ENCODE results near the gene RAB4B. TPM values are rescaled to one million over a fixed set of nuclear protein-coding genes. Genes with fewer than 3 reads are reported as not detected.
"Not testable (repeated sequence)": the region's sequence is repeated elsewhere in the genome, so short reads cannot be mapped to it uniquely, and the experiment has no call there.

The RAB4B gene, protein sequence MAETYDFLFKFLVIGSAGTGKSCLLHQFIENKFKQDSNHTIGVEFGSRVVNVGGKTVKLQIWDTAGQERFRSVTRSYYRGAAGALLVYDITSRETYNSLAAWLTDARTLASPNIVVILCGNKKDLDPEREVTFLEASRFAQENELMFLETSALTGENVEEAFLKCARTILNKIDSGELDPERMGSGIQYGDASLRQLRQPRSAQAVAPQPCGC
- 10 to 100 TPM; 37.6 to 63.0 (median 52.5) TPM for total RNA-seq
- polyA plus RNA-seq = 10 to 100 TPM; 54.7 to 65.2 TPM
- total RNA-seq = 3.0 reads per million, percentile 16 among the genes with 10 or more reads in this experiment

DNA sequence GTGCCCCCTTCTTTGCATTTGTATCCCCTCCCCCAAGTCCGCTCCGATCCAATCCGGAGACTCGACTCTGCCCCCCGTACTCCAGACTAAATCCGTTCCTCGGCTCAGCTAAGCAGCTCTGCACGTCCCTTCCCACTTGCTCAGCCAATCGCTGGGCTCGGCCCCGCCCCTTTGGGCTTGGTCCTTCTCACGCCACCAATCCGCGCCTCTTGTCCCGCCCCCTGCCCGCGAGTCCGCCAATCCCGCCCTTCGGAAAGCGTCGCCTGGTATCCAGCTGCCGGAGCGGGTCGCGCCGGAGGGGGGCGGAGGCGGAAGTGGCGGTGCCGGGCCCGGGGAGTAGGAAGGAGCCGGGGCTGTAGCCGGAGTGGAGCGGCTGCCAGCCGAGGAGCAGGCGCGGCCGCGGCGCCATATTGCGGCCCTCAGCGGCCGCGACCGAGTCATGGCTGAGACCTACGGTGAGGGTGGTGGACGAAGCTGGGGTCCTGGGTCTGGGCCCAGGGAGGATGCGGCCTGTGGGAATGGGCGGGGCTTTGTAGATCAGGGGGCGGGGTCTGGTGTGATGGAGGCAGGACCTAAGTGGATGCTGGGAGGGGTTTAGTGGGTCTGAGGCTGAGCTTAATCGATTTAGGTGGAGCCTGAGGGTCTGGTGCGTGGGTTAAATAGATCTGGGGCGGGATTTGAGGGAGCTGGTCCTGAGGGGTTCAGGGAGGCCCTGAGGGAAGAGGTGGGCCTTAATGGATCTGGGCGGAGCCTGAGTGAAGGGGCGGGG lies at the start of gene RAB4B:
TSS of gene RAB4B (plus strand) at position 311 of the 769 bp plus-strand sequence. CDS start at position 440, 129 bp downstream.
- Mint-ChIP-seq H3K27me3 (no peaks in the 10 kb centered on the region), H3K4me1 (peaks cover 31 to 49% (median 39%) of the 10 kb centered on the region in 7 donors), H3K36me3 (peaks cover 5 to 17% (median 9%) of the 10 kb centered on the region in 5 donors), H3K27ac (peak within 1 kb of the TSS; percentile 87 to 99 (median 98)), H3K4me3 (peak within 1 kb of the TSS; percentile 91 to 99 (median 96)), H3K9me3 (peaks cover 0 to 1% (median 0%) of the 10 kb centered on the region in 11 donors)
- Histone ChIP-seq H3K27ac (ENCODE audit: low read depth, low read length) (peak within 1 kb of the TSS; percentile 92), H3K4me3 (ENCODE audit: low read length) (peak within 1 kb of the TSS; percentile 97), H3K9me3 (ENCODE audit: control insufficient read depth in 2 of 3, low read length in 3 of 3) (no peaks in the 10 kb centered on the region), H3K4me1 (ENCODE audit: control insufficient read depth in 2 of 2, insufficient read depth in 2 of 2, low read length in 2 of 2) (peaks cover 18 to 24% of the 10 kb centered on the region in 2 donors), H3K27me3 (ENCODE audit: control insufficient read depth in 2 of 2, insufficient read depth in 2 of 2, low read length in 2 of 2) (no peaks in the 10 kb centered on the region), H3K36me3 (ENCODE audit: control insufficient read depth in 2 of 3, insufficient read depth in 3 of 3, low read length in 3 of 3) (peaks cover 0 to 6% (median 0%) of the 10 kb centered on the region in 3 experiments)
- ChIA-PET CTCF (interaction anchor here (0.8 to 3.6 kb wide), 15 partner anchors 18 to 574 kb away, joined by 3 to 21 read pairs (median 4); partner anchors contain the start of genes ACTMAP and EGLN2), POLR2A (interaction anchor here (0.5 to 5.6 kb wide), 27 partner anchors 9 to 1097 kb away, joined by 3 to 92 read pairs (median 5); partner anchors contain the start of genes ACTMAP, COQ8B, EGLN2 and HNRNPUL1)
- DNase-seq (peak; percentile 99 to 100 (median 100)), ATAC-seq (peak; percentile 92)
- intact Hi-C loops (cut with micrococcal nuclease) = loop anchor here (1.0 to 10.0 kb wide), 16 partner anchors 13 to 577 kb away; partner anchors contain the start of genes COQ8B (in 2 of the 2), NUMBL (in 2 of the 2), ACTMAP (in 1 of the 2) and AKT2 (in 1 of the 2)

DNA sequence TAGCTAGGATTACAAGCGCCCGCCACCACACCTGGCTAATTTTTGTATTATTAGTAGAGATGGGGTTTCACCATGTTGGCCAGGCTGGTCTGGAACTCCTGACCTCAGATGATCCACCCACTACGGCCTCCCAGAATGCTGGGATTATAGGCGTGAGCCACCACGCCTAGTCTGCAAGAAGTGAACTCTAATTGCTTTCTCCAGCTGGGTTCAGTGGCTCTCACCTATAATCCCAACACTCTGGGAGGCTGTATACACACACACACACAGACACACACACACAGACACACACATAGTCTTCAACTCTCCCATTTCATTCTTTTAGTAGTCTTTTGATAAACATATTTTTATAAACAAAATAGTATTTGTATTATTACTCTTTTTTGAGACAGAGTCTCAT lies 48.0 kb upstream of the RAB4B start:
- H3K4me3 ChIP-seq (ENCODE audit: low read length); H3K27me3 Mint-ChIP-seq; intact Hi-C loops (cut with micrococcal nuclease); CTCF ChIA-PET; H3K9me3 ChIP-seq (ENCODE audit: control insufficient read depth in 2 of 3, low read length in 3 of 3); POLR2A ChIA-PET; ATAC-seq; H3K27ac ChIP-seq (ENCODE audit: low read depth, low read length); H3K4me1 Mint-ChIP-seq; H3K4me1 ChIP-seq (ENCODE audit: control insufficient read depth in 2 of 2, insufficient read depth in 2 of 2, low read length in 2 of 2); H3K9me3 Mint-ChIP-seq; H3K27me3 ChIP-seq (ENCODE audit: control insufficient read depth in 2 of 2, insufficient read depth in 2 of 2, low read length in 2 of 2); DNase-seq; H3K27ac Mint-ChIP-seq; H3K4me3 Mint-ChIP-seq: not testable (repeated sequence)
- H3K36me3 Mint-ChIP-seq = peaks cover 4 to 54% (median 25%) of the 10 kb centered on the region in 5 donors
- H3K36me3 ChIP-seq (ENCODE audit: control insufficient read depth in 2 of 3, insufficient read depth in 3 of 3, low read length in 3 of 3) = peaks cover 0 to 53% (median 0%) of the 10 kb centered on the region in 3 experiments

DNA sequence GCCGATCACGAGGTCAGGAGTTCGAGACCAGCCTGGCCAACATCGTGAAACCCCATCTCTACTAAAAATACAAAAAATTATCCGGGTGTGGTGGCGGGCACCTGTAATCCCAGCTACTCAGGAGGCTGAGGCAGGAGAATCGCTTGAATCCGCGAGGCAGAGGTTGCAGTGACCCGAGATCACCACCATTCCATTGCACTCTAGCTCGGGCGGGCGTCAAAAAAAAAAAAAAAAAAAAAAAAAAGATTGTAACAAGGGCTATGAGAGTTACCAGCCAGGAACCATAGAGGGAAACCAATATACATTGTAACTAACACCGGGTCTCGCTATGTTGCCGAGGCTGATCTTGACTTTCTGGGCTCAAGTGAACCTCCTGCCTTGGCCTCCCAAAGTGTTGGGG lies 45.7 kb upstream of the RAB4B start:
- peaks cover 0 to 66% (median 0%) of the 10 kb centered on the region in 3 experiments for H3K36me3 ChIP-seq (ENCODE audit: control insufficient read depth in 2 of 3, insufficient read depth in 3 of 3, low read length in 3 of 3)
- H3K4me3 ChIP-seq (ENCODE audit: low read length); H3K27me3 ChIP-seq (ENCODE audit: control insufficient read depth in 2 of 2, insufficient read depth in 2 of 2, low read length in 2 of 2); DNase-seq; intact Hi-C loops (cut with micrococcal nuclease); H3K4me1 Mint-ChIP-seq; H3K9me3 Mint-ChIP-seq; H3K4me3 Mint-ChIP-seq; H3K27me3 Mint-ChIP-seq; H3K27ac Mint-ChIP-seq; H3K9me3 ChIP-seq (ENCODE audit: control insufficient read depth in 2 of 3, low read length in 3 of 3); ATAC-seq; H3K27ac ChIP-seq (ENCODE audit: low read depth, low read length); H3K4me1 ChIP-seq (ENCODE audit: control insufficient read depth in 2 of 2, insufficient read depth in 2 of 2, low read length in 2 of 2): not testable (repeated sequence)
- CTCF ChIA-PET = interaction anchor here (0.6 to 0.8 kb wide), 3 partner anchors 10 to 424 kb away, joined by 3 read pairs; no protein-coding TSS in a partner anchor
- H3K36me3 Mint-ChIP-seq = peaks cover 4 to 50% (median 30%) of the 10 kb centered on the region in 5 donors
- POLR2A ChIA-PET = interaction anchor here (1.9 kb wide), 1 partner anchor 46 kb away, joined by 6 read pairs; the partner anchor contains the start of gene RAB4B

DNA sequence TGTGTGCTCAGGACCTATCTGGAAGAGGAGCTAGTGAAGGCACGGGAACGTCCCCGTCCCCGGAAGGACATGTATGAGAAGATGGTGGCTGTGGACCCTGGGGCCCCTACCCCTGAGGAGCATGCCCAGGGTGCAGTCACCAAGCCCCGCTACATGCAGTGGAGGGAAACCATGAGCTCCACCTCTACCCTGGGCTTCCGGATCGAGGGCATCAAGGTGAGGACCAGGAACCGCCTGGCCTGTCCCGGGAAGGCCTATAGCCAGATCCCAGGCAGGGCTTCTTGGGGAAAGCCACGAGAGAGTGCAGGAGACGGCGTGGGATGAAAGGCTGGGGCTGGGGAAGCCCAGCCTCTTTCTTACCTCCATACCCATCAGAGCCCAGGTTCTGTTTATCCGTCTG lies 44.9 kb upstream of the RAB4B start:
- Histone ChIP-seq H3K36me3 (ENCODE audit: control insufficient read depth in 2 of 3, insufficient read depth in 3 of 3, low read length in 3 of 3) (peaks cover 0 to 63% (median 0%) of the 10 kb centered on the region in 3 experiments), H3K4me3 (ENCODE audit: low read length) (no peak overlapping the region), H3K27ac (ENCODE audit: low read depth, low read length) (no peak overlapping the region), H3K9me3 (ENCODE audit: control insufficient read depth in 2 of 3, low read length in 3 of 3) (no peaks in the 10 kb centered on the region), H3K4me1 (ENCODE audit: control insufficient read depth in 2 of 2, insufficient read depth in 2 of 2, low read length in 2 of 2) (no peaks in the 10 kb centered on the region), H3K27me3 (ENCODE audit: control insufficient read depth in 2 of 2, insufficient read depth in 2 of 2, low read length in 2 of 2) (no peaks in the 10 kb centered on the region)
- Mint-ChIP-seq H3K36me3 (peaks cover 4 to 47% (median 29%) of the 10 kb centered on the region in 5 donors), H3K9me3 (no peaks in the 10 kb centered on the region), H3K27me3 (no peaks in the 10 kb centered on the region), H3K4me3 (no peak overlapping the region), H3K27ac (no peak overlapping the region), H3K4me1 (peaks cover 0 to 4% (median 0%) of the 10 kb centered on the region in 7 donors)
- ChIA-PET POLR2A (interaction anchor here (0.9 to 1.9 kb wide), 2 partner anchors 24 to 45 kb away, joined by 3 to 6 read pairs; partner anchors contain the start of gene RAB4B), CTCF (interaction anchor here (0.6 kb wide), 1 partner anchor 423 kb away, joined by 3 read pairs; no protein-coding TSS in a partner anchor)
- DNase-seq (no peak), ATAC-seq (no peak)
- intact Hi-C loops (cut with micrococcal nuclease) = no loop called here

DNA sequence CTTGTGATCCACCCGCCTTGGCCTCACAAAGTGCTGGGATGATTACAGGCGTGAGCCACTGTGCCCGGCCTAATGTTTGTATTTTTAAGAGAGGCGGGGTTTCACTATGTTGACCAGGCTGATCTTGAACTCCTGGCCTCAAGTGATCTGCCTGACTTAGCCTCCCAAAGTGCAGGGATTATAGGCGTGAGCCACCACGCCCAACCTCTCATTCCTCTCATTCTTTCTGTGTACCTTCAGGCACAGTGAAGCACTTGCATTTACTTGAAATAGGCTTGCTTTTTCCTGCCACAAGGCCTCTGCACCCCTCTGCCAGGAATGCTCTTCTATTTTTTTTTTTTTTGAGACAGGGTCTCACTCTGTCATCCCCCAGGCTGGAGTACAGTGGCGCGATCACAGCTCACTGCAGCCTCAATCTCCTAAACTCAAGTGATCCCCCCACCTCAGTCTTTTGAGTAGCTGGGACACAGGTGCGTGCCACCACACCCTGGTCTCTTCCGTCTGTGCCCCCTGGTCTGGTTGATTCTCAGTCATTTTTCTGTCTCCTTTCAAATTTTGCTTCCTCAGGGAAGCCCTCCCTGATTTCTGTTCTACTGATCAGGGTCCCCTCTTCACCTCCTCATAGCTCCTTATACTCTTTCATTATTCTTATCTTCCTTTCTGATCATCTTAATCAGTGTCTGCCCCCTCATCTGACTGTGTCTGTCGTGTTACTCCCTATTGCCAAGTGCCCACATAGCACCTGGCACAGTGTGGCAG lies 42.9 kb upstream of the RAB4B start:
- no peaks in the 10 kb centered on the region for H3K27me3 ChIP-seq (ENCODE audit: control insufficient read depth in 2 of 2, insufficient read depth in 2 of 2, low read length in 2 of 2)
- Mint-ChIP-seq H3K9me3 (no peaks in the 10 kb centered on the region), H3K27ac (peak overlapping the region in 1 of 9 donors; percentile 14), H3K4me3 (no peak overlapping the region), H3K27me3 (no peaks in the 10 kb centered on the region), H3K4me1 (peaks cover 0 to 4% (median 0%) of the 10 kb centered on the region in 7 donors), H3K36me3 (peaks cover 4 to 56% (median 28%) of the 10 kb centered on the region in 5 donors)
- no peak for DNase-seq
- no peak overlapping the region for H3K27ac ChIP-seq (ENCODE audit: low read depth, low read length)
- H3K36me3 ChIP-seq (ENCODE audit: control insufficient read depth in 2 of 3, insufficient read depth in 3 of 3, low read length in 3 of 3) = peaks cover 0 to 75% (median 0%) of the 10 kb centered on the region in 3 experiments
- H3K4me3 ChIP-seq (ENCODE audit: low read length) = no peak overlapping the region
- POLR2A ChIA-PET = no interaction called here
- CTCF ChIA-PET = no interaction called here
- no peaks in the 10 kb centered on the region for H3K9me3 ChIP-seq (ENCODE audit: control insufficient read depth in 2 of 3, low read length in 3 of 3)
- intact Hi-C loops (cut with micrococcal nuclease) = no loop called here
- H3K4me1 ChIP-seq (ENCODE audit: control insufficient read depth in 2 of 2, insufficient read depth in 2 of 2, low read length in 2 of 2) = no peaks in the 10 kb centered on the region
- no peak for ATAC-seq

DNA sequence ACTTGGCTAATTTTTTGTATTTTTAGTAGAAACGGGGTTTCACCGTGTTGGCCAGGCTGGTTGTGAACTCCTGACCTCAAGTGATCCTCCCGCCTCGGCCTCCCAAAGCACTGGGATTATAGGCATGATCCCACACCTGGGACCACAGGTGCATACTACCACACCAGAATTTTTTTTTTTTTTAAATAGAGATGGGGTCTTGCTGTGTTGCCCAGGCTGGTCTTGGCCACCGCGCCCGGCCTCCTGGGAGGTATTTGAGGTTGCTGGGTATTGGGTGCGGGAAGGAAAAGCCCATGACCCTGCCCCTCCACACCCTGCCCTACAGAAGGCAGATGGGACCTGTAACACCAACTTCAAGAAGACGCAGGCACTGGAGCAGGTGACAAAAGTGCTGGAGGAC lies 41.4 kb upstream of the RAB4B start:
- Mint-ChIP-seq H3K4me3 (no peak overlapping the region), H3K27ac (no peak overlapping the region), H3K9me3 (no peaks in the 10 kb centered on the region), H3K27me3 (no peaks in the 10 kb centered on the region), H3K36me3 (peaks cover 0 to 44% (median 22%) of the 10 kb centered on the region in 5 donors), H3K4me1 (peaks cover 0 to 4% (median 0%) of the 10 kb centered on the region in 7 donors)
- Histone ChIP-seq H3K4me3 (ENCODE audit: low read length) (no peak overlapping the region), H3K36me3 (ENCODE audit: control insufficient read depth in 2 of 3, insufficient read depth in 3 of 3, low read length in 3 of 3) (peaks cover 0 to 67% (median 0%) of the 10 kb centered on the region in 3 experiments), H3K9me3 (ENCODE audit: control insufficient read depth in 2 of 3, low read length in 3 of 3) (no peaks in the 10 kb centered on the region), H3K27me3 (ENCODE audit: control insufficient read depth in 2 of 2, insufficient read depth in 2 of 2, low read length in 2 of 2) (no peaks in the 10 kb centered on the region), H3K27ac (ENCODE audit: low read depth, low read length) (no peak overlapping the region), H3K4me1 (ENCODE audit: control insufficient read depth in 2 of 2, insufficient read depth in 2 of 2, low read length in 2 of 2) (no peaks in the 10 kb centered on the region)
- ATAC-seq (no peak), DNase-seq (no peak)
- ChIA-PET CTCF (no interaction called here), POLR2A (no interaction called here)
- intact Hi-C loops (cut with micrococcal nuclease) = no loop called here

All from naive thymus-derived CD4-positive, alpha-beta T cell (primary cell).